Measurements from ENCODE around the gene BHLHE40.
A peak's percentile ranks its signal among the peaks of the same experiment; 100 is the strongest.
"Not testable (repeated sequence)": the region's sequence is repeated elsewhere in the genome, so short reads cannot be mapped to it uniquely, and the experiment has no call there.

Gene BHLHE40

DNA sequence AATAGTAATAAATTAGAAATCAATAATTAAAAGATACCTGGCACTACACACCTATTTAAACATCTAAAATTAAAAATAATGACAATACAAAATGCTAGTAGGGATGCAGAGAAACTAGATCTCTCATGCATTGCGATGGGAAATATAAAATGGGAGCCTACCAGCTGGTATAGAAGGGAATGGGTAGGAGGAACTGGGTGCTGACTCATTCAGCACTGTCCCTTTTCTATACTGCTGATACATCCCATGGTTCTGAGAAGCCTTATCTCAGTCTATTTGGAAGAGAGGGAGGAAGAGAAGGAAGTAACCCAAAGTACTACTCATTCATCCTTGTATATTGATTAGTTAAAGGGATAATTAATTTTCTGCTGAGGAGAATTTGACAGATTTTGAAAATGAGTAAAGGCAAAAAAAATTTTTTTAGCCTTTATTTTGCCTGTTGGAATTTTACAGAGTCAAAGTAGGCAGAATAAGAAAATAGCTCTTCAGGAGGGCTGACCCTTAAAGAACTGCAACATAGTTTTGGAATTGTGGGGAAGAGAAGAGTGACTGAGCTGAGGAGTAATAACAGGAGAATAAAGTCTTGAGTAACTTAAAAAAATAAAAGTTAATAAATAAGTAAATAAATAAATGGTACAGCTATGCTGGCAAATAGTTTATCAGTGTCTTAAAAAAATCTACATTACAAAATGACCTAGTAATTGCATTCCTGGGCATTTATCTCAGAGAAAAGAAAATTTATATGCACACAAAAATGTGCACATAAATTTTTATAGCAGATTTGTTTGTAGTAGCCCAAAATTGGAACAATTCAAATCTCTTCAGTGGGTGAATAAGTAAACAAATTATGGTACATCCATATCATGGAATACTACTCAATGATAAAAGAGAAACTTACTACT lies 15.3 kb upstream of the BHLHE40 start:
- DNase-seq = no peak

DNA sequence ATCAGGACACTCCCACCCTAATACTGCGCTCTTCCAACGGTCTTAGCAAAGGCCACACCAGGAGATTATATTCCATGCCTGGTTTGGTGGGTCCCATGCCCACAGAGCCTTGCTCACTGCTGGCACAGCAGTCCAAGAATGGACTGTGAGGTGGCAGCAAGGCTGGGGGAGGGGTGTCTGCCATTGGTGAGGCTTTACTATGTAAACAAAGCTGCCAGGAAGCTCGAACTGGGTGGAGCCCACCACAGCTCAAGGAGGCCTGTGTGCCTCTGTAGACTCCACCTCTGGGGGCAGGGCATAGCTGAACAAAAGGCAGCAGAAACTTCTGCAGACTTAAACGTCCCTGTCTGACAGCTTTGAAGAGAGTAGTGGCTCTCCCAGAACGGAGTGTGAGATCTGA lies 13.2 kb upstream of the BHLHE40 start:
- not testable (repeated sequence) for DNase-seq

- DNase-seq = not testable (repeated sequence)
Observed at GRCh38 chr3:4967683-4968082, 11.6 kb upstream of the BHLHE40 start.

DNA sequence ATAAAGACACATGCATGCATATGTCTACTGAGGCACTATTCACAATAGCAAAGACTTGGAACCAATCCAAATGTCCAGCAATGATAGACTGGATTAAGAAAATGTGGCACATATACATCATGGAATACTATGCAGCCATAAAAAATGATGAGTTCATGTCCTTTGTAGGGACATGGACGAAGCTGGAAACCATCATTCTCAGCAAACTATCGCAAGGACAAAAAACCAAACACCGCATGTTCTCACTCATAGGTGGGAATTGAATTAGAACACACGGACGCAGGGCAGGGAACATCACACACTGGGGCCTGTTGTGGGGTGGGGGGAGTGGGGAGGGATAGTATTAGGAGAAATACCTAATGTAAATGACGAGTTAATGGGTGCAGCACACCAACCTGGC lies 7.8 kb upstream of the BHLHE40 start:
- not testable (repeated sequence) for DNase-seq

- DNase-seq = no peak
Observed at GRCh38 chr3:4971838-4972237, 7.4 kb upstream of the BHLHE40 start.

DNA sequence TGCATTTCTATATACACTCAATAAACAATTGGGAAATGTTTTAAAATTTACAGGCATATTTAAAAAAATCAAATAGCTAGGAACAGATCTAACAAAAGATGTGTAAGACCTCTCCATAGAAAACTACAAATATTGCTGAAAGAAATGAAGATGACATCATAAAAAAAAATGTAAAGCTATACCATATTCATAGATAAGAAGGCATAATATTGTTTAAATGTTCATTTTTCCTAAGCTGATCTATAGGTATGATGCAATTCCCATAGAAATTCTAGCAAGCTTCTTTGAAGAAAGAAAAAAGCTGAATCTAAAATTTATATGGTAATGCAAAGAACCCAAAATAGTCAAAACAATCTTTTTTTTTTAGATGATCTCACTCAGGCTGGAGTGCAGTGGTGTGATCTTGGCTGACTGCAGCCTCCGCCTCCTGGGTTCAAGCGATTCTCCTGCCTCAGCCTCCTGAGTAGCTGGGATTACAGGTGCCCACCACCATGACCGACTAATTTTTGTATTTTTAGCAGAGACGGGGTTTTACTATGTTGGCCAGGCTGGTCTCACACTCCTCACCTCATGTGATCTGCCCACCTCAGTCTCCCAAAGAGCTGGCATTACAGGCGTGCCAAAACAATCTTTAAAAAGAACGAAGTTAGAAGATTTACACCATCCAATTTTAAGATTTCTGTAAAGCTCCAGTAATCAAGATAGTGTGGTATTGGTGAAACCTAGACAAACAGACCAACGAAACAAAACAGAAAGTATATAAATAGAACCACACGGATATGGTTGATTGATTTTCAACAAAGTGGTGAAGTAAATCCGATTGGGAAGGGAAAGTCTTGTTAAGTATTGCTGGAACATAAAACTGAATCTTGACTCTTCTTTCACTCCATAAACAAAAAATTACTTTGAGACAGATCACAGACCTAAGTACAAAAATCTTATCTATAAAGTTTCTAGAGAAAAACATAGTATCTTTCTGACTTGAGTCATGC lies 6.3 kb upstream of the BHLHE40 start:
- no peak for DNase-seq

DNA sequence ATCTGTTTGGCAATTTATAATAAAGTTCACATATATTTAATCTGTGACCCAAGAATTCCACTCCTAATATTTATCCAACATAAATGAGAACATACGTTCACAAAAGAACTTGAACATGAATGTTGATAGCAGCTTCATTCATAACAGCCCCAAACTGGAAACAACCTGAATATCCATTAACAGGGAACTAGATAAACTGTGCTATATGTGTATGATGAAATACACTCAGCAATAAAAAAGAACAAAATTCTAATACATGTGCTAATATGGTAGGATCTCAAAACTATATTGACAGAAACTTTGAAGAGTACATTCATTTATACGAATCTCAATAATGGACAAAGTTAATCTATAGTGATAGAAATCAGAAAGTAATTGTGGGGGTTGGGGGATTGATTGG lies 5.1 kb upstream of the BHLHE40 start:
- no peak for DNase-seq

DNA sequence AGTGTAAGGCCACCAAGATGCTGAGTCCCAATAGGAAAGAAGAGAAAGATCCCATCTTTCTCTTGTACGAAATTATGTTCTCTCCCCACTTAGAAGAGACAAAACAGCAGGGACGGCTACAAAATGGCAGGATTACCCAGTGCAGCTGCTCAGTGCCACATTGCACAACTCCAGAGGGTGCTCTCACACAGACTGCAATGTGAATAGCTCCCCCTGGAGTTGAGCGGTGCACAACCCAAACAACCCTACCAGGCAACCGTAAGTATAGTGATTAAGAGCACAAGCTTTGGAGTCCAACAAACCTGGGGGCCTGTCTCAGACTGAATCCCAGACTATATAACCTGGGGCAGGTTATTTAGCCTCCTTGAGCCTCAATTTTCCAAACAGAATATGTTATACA lies 3.1 kb upstream of the BHLHE40 start:
- DNase-seq = no peak

GRCh38 chr3:4977001-4977852 lies 2.0 kb upstream of the BHLHE40 start:
- no peak for DNase-seq

- DNase-seq = no peak
Observed at GRCh38 chr3:4977853-4978203, 1.4 kb upstream of the BHLHE40 start.

GRCh38 chr3:4978204-4978965 lies 852 bp upstream of the BHLHE40 start:
- DNase-seq = peak; percentile 11

- DNase-seq = no peak
Observed at GRCh38 chr3:4978966-4979427, 240 bp upstream of the BHLHE40 start.

GRCh38 chr3:4980229-4981203 lies 1.3 kb downstream of the BHLHE40 start:
- no peak for DNase-seq

- no peak for DNase-seq
Observed at GRCh38 chr3:4981294-4981664, 2.0 kb downstream of the BHLHE40 start.

DNA sequence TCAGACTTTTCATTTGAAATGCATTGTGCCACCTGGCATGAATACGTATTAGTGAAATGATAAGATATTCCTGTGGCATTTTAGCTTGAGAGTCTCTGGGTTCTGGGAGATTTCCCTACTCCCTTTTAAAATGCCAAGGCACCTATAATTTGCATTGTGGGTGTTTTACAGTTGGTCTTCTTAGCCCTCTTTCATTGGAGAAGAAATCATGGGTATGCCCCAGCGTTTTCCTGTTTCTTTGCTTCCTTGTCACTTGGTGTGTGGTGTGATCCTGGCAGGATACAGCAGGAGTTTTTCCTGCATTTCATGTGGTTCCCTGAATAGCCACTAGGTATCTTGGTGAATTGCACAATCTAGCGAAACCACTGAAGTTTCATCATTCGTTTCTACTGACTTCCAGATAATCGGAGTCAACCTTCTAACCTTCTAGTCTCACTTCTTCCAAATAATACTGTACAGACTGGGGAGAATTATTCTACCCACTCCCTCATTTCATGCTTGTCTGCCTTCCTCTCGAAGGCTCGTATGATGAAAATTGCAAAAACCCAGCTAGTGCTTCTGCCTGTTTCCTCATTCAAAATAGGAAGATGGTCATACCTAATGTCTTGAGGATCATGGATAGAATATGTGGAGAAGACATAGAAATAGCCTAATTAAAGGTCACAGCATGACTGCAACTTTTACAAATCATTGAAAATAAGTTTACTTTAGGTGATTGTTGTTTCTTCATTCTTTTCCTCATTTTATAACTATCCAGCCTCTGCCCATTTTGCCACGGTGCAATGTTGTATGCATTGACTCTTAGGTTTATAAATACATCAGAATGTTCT lies 2.6 kb downstream of the BHLHE40 start:
- no peak for DNase-seq

- no peak for DNase-seq
Observed at GRCh38 chr3:4982773-4983738, 3.8 kb downstream of the BHLHE40 start.

DNA sequence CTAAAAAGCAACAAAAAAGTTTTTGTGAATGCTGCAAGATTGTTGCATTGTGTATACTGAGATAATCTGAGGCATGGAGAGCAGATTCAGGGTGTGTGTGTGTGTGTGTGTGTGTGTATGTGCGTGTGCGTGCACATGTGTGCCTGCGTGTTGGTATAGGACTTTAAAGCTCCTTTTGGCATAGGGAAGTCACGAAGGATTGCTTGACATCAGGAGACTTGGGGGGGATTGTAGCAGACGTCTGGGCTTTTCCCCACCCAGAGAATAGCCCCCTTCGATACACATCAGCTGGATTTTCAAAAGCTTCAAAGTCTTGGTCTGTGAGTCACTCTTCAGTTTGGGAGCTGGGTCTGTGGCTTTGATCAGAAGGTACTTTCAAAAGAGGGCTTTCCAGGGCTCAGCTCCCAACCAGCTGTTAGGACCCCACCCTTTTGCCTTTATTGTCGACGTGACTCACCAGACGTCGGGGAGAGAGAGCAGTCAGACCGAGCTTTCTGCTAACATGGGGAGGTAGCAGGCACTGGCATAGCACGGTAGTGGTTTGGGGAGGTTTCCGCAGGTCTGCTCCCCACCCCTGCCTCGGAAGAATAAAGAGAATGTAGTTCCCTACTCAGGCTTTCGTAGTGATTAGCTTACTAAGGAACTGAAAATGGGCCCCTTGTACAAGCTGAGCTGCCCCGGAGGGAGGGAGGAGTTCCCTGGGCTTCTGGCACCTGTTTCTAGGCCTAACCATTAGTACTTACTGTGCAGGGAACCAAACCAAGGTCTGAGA lies 4.7 kb downstream of the BHLHE40 start:
- no peak for DNase-seq

DNA sequence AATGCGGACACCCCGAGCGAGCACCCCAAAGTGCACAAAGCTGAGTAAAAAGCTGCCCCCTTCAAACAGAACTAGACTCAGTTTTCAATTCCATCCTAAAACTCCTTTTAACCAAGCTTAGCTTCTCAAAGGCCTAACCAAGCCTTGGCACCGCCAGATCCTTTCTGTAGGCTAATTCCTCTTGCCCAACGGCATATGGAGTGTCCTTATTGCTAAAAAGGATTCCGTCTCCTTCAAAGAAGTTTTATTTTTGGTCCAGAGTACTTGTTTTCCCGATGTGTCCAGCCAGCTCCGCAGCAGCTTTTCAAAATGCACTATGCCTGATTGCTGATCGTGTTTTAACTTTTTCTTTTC lies 5.3 kb downstream of the BHLHE40 start:
- DNase-seq = no peak
